Small intestine (tissue), 7 donors: ENCODE measurements around the gene OR2A42. TPM values are rescaled to one million over a fixed set of nuclear protein-coding genes. Genes with fewer than 3 reads are reported as not detected.
"Not testable (repeated sequence)": the region's sequence is repeated elsewhere in the genome, so short reads cannot be mapped to it uniquely, and the experiment has no call there.

Source experiments
- DNase-seq, 2 donors: peaks; one replicate each; pipeline versions ENCODE4 v3.0.0 to v3.0.0-alpha.2; 2013
- FAIRE-seq: peaks from 2 replicates; lab custom pipeline; 2012; peaks lifted over from hg19 to GRCh38; lab: Jason Lieb, UNC
- H3K27ac ChIP-seq, 3 donors: one replicate each; pipeline ENCODE4 v1.5.1; 2013; ENCODE audit warnings: low read length in 2 of 3, mild to moderate bottlenecking in 2 of 3, control low read depth in 1 of 3, inconsistent platforms in 1 of 3, low read depth in 1 of 3, moderate library complexity in 1 of 3
- H3K27me3 ChIP-seq, 3 donors: one replicate each; pipeline ENCODE4 v1.6.1; 2013; ENCODE audit warnings: low read length in 3 of 3, inconsistent platforms in 1 of 3; ENCODE audit not compliant: control insufficient read depth in 3 of 3, insufficient read depth in 3 of 3
- H3K36me3 ChIP-seq, 3 donors: one replicate each; pipeline ENCODE4 v1.6.1; 2013; ENCODE audit warnings: low read length in 3 of 3, inconsistent platforms in 1 of 3, low read depth in 1 of 3, mild to moderate bottlenecking in 1 of 3, moderate library complexity in 1 of 3; ENCODE audit not compliant: control insufficient read depth in 3 of 3, insufficient read depth in 2 of 3
- H3K4me1 ChIP-seq, 3 donors: one replicate each; pipeline ENCODE4 v1.6.1; 2013; ENCODE audit warnings: low read length in 2 of 3, inconsistent platforms in 1 of 3, low read depth in 1 of 3, mild to moderate bottlenecking in 1 of 3, moderate library complexity in 1 of 3; ENCODE audit not compliant: control insufficient read depth in 3 of 3, insufficient read depth in 2 of 3
- H3K4me3 ChIP-seq, 3 donors: one replicate each; pipeline ENCODE4 v1.5.1; 2013; ENCODE audit warnings: low read length in 3 of 3, control low read depth in 1 of 3, inconsistent platforms in 1 of 3, low read depth in 1 of 3, mild to moderate bottlenecking in 1 of 3, moderate library complexity in 1 of 3
- H3K9me3 ChIP-seq, 2 donors: one replicate each; pipeline ENCODE4 v1.6.1; 2013; ENCODE audit warnings: low read depth in 1 of 2, low read length in 1 of 2; ENCODE audit not compliant: control insufficient read depth in 2 of 2, insufficient read depth in 1 of 2
- WGBS, 3 donors: extraction: QIAGEN DNeasy Blood & Tissue Kit; methylation state at CpG; one replicate each; pipeline ENCODE4 v1.1.7; 2013; 5-methylcytosine and 5-hydroxymethylcytosine counted together
- polyA plus RNA-seq, 4 donors: library from polyadenylated mRNA; stranded (reverse) in 3 of 4; unstranded in 1 of 4; fragments of 200-250 nt in 3 of 4; fragments of 120-200 nt in 1 of 4; gene quantifications; one replicate each; pipeline versions ENCODE4 v1.2.1 to v1.2.3, GENCODE V29; 2013
- donor health status: healthy with polysubstance abuse.
- donor health status: control.
- donor health status: control.
- donor health status: Bipolar disorder and iron deficiency.
- donor health status: healthy.

Gene OR2A42
- polyA plus RNA-seq, 4 donors: 0.03 to 0.68 TPM; not detected in 2

- not testable (repeated sequence) for H3K9me3 ChIP-seq, H3K27me3 ChIP-seq, DNase-seq, H3K4me1 ChIP-seq, H3K36me3 ChIP-seq, H3K27ac ChIP-seq, H3K4me3 ChIP-seq, FAIRE-seq
- 79 to 89% (median 88%) methylated on average over 1 to 2 of the region's 2 CpGs for WGBS, 3 donors
Observed at GRCh38 chr7:144238530-144239082, 799 bp downstream of the OR2A42 start.

GRCh38 chr7:144233039-144233438 lies 6.4 kb downstream of the OR2A42 start:
- DNase-seq, H3K4me3 ChIP-seq, H3K27me3 ChIP-seq, H3K4me1 ChIP-seq, H3K27ac ChIP-seq, H3K9me3 ChIP-seq, H3K36me3 ChIP-seq, FAIRE-seq: not testable (repeated sequence)
- 79 to 92% (median 82%) methylated on average over 1 of the region's 1 CpG for WGBS, 3 donors

DNA sequence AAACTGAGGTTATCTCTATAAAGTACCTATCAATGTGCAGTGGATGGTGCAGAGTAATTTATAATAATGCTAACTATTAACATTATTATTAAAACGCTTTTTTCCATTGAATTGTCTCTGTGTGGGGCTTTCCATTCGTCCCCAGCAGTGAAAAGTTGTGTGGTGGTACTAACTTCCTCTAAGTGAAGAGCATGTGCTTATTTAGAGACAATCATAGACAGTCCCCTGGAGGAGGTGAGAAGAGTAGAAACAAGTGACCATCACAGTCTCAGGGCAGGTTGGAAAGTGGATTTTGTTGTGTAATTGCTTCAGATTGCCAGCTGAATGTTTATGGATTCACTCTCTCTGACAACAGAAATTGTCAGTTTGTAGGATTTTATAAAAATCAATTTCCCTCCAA lies 8.4 kb downstream of the OR2A42 start:
- H3K27me3 ChIP-seq, H3K27ac ChIP-seq, H3K36me3 ChIP-seq, FAIRE-seq, H3K4me3 ChIP-seq, H3K9me3 ChIP-seq, H3K4me1 ChIP-seq, DNase-seq: not testable (repeated sequence)
- no CpG with 5 or more reads among the region's 2 CpGs for WGBS, 3 donors

- not testable (repeated sequence) for H3K4me1 ChIP-seq, H3K27me3 ChIP-seq, H3K27ac ChIP-seq, H3K9me3 ChIP-seq, FAIRE-seq, H3K4me3 ChIP-seq, H3K36me3 ChIP-seq
- DNase-seq: peak in 1 of 2 donors; percentile 0
- WGBS, 3 donors: 86 to 94% (median 94%) methylated on average over 1 of the region's 3 CpGs
Observed at GRCh38 chr7:144228810-144229209, 10.6 kb downstream of the OR2A42 start.

DNA sequence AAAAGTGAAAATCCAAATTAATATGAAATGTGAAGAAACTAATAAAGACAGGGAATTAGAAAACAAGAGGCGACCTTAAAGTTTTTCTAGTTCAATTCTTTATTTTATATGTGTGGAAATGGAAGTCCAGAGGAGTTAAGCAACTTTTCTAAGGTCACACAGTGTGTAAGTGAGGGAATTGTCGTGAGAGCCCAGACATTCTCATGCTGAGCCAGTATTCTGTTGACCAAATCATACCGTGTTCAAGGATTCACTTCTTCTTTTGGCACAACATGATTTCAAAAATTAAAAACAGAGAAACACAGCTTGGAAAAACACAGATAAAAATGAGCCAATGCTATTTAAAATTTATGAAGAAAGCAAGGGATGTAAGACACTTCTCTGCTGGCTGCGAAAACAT lies 12.5 kb downstream of the OR2A42 start:
- H3K4me3 ChIP-seq, FAIRE-seq, DNase-seq, H3K9me3 ChIP-seq, H3K27ac ChIP-seq, H3K4me1 ChIP-seq, H3K36me3 ChIP-seq, H3K27me3 ChIP-seq: not testable (repeated sequence)
- WGBS, 3 donors: 77 to 87% (median 86%) methylated on average over 3 of the region's 4 CpGs

- not testable (repeated sequence) for DNase-seq, H3K4me3 ChIP-seq, H3K36me3 ChIP-seq, H3K4me1 ChIP-seq, H3K9me3 ChIP-seq, H3K27ac ChIP-seq, H3K27me3 ChIP-seq, FAIRE-seq
Observed at GRCh38 chr7:144223675-144224074, 15.7 kb downstream of the OR2A42 start.

- not testable (repeated sequence) for H3K36me3 ChIP-seq, H3K4me1 ChIP-seq, H3K4me3 ChIP-seq, H3K27ac ChIP-seq, H3K27me3 ChIP-seq, FAIRE-seq, DNase-seq, H3K9me3 ChIP-seq
Observed at GRCh38 chr7:144220531-144220930, 18.9 kb downstream of the OR2A42 start.

DNA sequence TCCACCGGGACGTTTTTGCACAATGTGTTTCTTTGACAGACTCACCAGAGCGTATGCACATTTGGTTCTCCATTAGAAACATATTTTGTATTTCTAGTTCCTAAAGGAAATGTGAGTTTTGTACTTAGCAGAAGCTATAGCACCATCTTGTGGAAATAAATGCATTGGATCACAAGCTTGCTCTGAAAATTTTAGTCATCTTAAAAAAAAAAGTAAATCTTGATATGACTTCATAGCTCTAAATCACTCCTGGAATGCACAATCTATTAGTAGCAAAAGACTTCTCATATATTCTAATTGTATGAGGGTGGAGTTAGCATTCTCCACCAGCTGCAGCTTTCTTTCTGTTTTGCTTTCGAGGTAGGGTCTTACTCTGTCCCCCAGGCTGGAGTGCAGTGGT lies 20.3 kb downstream of the OR2A42 start:
- not testable (repeated sequence) for H3K36me3 ChIP-seq, H3K4me1 ChIP-seq, H3K27me3 ChIP-seq, H3K27ac ChIP-seq, DNase-seq, H3K9me3 ChIP-seq, H3K4me3 ChIP-seq, FAIRE-seq
- WGBS, 3 donors: no CpG with 5 or more reads among the region's 4 CpGs

GRCh38 chr7:144218581-144218980 lies 20.8 kb downstream of the OR2A42 start:
- H3K36me3 ChIP-seq, H3K4me3 ChIP-seq, FAIRE-seq, H3K27ac ChIP-seq, H3K4me1 ChIP-seq, H3K9me3 ChIP-seq, DNase-seq, H3K27me3 ChIP-seq: not testable (repeated sequence)
- 93 to 100% (median 99%) methylated on average over 1 of the region's 1 CpG for WGBS, 3 donors
